Right renal cortex interstitium (tissue), 3 donors: ENCODE results near the gene KIAA1549. TPM values are rescaled to one million over a fixed set of nuclear protein-coding genes. Genes with fewer than 3 reads are reported as not detected.
A peak's percentile ranks its signal among the peaks of the same experiment; 100 is the strongest.

Experiments used
- DNase-seq, 3 donors: peaks; one replicate each; pipeline ENCODE4 v3.0.0-alpha.2; 2013; ENCODE audit warnings: low read depth in 3 of 3, low spot score in 2 of 3
- polyA plus RNA-seq, 3 donors: library from polyadenylated mRNA; unstranded; fragments of 120-200 nt; gene quantifications; one replicate each; pipeline ENCODE4 v1.2.1, GENCODE V29; 2013; ENCODE audit not compliant: insufficient read length in 3 of 3

The KIAA1549 gene
- polyA plus RNA-seq, 3 donors: 11.9 to 13.6 (median 12.4) TPM

DNA sequence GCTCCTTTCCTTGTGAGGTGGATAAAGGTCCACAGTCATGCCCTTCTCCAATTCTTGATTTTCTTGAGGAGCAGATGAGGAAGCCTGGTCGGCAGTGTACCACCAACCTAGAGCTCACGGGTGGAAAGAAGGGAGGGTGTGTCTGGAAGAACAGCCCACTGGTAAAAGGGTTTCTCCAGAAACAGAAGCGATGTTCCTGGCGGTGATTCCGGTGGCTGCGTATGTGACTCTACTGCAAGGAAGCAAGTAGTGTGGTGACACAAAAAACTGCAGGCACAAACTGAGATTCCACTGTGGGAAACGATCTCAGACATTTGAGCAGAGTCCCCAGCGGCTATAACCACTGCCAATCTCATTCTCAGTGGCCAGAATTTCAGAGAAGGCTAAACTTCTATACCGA, 117.3 kb downstream of the KIAA1549 start:
- DNase-seq: no peak

DNA sequence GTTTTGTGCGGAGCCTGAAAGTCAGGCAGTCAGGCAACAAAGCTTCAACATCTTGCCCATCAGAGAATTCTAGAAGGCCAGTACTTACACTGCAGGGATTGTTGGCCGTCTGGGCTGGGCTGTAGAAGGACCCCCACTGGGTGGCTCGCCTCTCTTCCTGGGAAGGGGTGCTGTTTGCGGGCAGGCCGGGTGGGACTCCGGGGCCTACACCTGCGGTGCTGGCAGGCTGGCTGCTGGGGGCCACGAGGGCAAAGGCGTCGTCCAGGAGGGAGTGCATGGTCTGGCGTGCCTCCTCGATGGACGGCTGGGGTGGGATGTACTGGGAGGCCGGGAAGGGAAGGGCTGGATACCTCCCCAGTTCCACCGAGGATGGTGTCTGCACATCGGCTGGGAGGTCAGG, 120.1 kb downstream of the KIAA1549 start:
- no peak for DNase-seq

DNA sequence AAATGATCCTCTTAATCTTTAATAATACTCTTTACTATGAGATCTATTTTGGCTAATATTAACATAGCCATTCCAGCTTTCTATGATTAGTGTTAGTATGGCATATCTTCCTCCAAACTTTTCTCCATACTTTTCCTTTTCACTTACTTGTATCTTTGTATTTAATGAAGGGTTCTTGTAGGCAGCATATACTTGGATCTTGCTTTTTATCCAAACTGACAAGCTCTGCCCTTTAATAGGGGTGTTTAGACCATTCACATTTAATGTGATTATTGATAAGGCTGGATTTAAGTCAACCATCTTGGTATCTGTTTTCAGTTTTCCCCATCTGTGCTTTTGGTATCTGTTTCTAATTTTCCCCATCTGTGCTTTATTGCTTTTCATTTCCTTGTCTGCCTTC, 123.5 kb downstream of the KIAA1549 start:
- no peak for DNase-seq

DNA sequence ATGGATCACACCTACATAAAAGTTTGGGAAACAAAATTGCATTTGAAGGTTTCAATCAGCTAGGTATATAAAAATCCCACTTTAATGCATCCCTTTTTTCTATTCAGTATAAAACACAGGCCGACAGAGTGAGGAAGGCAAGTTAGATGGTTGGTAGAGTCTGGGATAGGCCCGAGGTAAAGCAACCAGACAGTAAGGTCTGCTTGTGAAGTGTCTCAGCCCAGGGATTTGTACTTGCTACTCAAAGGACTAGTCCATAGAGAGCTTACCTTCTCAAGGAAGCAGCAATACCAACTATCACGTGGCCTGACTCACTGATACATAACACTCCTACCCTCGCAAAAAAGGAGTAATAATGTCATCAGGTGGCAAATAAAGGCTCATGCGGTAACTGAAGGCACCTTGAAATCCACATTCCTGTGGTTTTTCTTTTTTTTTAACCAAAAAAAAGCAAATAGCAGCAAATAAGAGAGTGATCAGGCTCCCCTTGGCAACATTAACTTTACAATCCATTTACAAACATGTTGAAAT, 127.0 kb downstream of the KIAA1549 start:
- DNase-seq: no peak

DNA sequence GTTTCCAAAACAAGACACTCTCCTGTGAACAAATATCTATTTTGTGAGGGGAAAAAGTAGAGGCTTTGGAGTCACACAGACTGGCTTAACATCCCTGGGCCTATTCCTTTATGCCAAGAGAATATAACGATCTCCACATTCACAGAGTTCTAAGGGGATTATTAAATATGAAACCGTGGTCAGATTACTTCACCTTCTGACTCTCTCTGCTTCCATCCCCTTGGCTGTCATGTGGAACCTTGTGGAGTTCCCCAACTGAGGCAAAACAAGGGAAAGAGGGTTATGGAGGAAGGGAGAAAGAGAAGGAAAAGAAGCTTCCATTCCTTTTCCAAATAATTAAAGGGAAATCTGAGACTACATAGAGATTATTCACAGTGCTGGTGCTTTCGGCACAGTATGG, 127.7 kb downstream of the KIAA1549 start:
- DNase-seq: no peak

DNA sequence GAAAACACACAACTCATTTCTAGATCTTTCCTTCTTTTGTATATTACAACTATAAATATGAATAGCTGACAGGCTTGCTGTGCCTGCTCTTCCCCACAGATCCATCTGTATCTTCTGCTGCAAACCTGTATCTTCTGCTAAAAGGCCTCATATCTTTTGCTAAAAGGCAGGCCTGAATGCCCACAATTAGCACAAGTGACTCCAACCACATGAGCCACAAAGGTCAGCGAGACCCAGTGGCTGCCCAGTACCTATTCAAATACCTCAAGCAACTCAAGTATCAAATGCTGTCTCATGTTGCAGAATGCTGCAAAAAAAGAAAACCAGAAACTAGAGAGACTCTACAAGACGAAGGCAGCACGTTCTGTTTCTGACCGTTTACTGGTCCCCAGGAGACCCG, 128.7 kb downstream of the KIAA1549 start:
- DNase-seq: no peak

DNA sequence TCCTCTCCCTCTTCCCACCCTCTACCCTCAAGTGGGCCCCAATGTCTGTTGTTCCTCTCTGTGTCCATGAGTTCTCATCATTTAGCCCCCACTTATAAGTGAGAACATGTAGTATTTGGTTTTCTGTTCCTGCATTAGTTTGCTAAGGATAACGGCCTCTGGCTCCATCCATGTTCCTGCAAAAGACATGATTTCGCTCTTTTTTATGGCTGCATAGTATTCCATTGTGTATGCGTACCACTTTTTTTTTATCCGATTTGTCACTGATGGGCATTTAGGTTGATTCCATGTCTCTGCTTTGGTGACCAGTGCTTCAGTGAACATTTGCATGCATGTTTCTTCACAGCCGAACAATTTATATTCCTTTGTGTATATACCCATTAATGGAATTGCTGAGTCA, 131.5 kb downstream of the KIAA1549 start:
- DNase-seq: no peak

DNA sequence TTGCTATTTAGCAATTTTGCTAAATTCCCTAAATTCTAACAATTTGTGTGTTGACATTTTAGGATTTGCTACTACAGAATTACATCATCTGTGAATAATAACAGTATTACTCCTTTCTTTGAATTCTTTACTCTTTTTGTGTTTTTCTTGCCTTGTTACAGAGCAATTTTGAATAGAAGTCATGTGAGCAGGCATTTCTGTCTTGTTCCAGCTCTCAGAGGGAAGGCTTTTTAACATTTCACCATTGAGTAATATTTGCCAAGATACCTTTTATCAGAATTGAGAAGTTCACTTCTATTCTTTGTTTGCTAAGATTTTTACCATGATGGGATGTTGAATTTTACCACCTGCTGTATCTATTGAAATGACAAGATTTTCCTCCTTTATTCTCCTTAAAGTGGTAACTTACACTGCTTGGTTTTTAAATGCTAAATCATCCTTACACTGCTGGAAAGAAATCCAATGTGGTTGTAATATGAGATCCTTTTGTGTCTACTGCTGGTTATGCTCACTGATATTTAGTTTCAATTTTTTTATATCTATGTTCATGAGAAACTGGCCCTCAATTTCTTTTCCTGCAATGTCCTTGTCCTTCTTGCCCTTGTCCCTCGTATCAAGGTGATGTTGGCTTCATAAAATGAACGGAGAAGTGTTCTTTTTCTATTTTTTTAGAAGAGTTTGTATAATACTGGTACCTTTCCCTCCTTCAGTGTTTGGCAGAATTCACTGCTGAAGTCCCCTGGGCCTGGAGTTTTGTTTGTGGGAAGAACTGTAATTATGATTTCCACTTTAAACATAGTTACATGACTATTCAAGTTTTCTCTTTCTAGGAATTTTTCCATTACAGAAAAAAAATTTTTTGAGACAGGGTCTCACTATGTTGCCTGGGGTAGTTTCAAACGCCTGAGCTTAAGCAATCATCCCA, 132.9 kb downstream of the KIAA1549 start:
- no peak for DNase-seq

DNA sequence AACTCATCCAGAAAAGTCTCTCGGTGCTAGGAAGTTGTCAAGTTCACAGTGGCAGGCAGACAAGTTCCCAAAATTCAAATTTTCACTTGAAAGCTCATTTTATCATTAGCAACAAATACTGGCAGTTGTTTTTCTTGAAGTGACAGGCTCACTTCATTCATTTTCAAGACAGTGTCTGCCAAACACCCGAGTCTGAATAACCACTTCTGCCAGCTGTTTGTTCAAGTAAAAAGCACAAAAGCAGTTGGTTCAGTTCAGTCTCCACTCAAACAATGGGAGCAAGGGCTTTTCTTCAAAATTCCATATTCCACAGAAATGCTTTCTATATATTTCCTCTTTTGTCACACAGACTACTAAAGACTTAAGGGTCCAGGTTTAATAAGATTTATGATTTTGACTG, 135.5 kb downstream of the KIAA1549 start:
- DNase-seq: no peak

DNA sequence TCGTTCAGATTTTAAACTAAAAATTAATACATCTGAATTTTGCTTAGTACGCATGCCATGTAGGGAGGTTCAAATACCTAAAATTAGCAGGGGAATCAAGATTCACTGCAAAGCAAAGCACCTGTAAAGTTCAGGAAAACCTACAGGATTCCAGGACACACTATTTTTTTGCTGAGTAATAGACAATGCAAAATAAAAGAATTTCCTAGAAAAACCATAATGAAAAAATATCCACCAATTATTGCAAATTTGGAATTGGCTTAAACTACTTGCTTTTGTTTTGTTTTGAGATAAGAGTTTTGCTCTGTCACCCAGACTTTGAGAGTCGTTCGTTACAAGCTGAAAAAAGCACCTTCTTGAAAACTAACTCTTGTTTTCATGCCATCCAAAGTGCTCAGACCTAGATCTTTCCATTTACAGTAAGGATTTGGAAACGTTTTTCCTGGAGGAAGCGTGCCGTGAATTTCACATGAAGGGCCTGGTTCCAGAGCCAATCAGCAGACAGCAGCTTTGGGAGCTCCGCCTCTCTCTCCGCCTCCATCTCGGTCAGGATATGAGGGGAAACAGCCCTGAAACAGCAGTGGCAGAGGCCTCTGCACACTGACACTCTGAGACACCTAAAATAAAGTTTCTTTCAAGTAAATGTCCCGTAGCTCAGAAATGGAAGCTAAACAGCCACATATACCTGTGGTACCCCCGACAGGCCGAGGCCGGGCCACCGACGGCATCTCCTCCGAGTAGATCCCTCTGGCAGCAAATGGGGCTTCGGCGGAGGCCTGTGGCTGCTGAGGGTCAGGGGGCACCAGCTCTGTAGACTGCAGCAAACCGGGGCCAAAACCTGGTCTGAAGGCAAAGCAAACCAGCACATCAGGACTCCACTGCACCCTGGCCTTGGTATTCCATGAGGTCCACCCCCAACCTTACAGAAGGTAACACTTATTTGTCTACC, 137.3 kb downstream of the KIAA1549 start:
- no peak for DNase-seq

DNA sequence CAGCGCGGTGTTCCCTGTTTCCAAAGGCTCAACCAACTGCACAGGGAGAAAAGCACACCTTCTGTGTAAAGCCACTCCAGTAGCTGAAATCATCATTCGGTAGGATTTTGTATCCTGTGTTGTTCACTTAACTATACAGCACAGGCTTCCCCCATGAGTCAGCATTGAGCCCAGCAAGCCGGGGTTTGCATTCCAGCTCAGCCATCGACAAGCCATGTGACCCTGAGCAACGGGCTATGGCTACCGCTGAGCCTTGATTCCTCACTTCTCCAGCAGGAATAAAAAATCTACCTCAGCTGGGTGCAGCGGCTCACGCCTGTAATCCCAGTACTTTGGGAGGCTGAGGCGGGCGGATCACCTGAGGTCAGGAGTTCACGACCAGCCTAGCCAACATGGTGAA, 139.1 kb downstream of the KIAA1549 start:
- DNase-seq: no peak

DNA sequence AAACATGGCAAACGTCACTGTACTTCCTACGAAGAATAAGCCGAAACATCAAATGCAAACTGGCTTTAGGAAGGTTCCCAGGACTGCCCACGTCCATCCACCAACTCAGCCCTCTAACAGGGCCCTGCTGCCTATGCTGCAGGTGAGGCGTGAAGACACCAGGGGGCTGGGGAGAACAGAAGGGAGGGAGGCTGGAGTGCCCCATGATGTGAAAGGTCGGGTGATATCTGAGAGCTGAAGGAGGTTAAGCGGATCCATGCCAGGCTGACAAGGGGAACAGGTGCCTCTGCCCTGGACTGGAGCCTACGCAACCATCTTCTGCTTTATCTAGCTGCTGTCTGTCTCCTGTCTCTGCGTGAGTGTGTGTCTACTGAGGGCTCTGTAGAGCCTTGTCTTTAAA, 143.0 kb downstream of the KIAA1549 start:
- DNase-seq: no peak

DNA sequence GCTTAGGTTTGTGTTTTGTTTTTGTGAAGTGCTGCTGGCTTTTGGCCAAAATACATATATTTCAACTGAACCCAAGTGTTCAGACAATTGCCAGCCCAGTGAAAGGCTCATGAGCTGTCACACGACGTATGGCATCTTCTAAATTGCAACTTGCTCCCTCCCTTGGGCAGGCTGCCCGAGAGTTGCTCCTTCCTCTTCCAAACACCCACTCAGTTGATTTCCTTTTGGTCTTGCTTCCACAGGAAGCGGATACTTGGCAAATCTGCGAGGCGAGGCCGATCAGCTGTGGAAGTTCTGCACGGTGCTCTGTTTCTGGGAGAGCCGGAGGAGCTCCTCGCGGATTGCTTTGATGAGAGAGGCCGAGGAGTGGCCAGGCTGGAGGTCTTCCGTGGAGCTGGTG, 143.6 kb downstream of the KIAA1549 start:
- peak in 1 of 3 donors; percentile 8 for DNase-seq

DNA sequence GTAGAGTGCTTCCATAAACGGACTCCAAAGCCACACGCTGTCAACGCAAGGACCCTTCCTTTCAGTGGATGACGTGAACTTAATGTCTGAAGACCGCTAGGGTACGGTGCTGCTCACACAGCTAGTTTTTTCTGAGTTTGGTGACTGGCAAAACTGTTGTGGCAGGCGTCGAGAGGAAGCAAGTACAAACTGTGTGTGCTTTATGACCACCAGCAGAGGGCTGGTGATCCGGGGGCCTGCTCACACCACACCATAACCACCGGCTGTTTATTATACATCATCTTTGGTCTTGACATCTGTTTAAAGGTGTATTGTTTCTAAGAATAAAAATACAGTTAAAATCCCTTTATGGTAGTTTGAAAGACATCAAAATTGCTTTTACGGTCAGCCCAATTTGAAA, 146.1 kb downstream of the KIAA1549 start:
- no peak for DNase-seq

DNA sequence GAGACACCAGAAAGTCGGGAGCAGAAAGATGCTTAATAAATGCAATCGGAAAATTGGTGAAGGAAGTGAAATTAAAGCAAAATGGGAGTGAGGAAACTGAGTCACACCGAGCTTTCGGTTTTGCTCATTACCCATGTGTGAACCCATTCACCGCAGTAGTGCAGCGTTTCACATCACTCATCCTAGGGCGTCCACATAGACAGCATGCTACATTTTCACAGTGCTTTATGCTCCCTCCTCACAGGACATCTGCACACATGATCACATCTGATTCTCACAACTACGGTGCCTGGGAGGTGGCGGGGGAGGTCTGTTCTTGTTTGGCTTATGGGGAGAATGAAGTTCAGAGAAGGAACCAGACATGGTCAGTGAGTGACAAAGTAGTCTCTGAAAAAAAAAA, 146.6 kb downstream of the KIAA1549 start:
- no peak for DNase-seq

DNA sequence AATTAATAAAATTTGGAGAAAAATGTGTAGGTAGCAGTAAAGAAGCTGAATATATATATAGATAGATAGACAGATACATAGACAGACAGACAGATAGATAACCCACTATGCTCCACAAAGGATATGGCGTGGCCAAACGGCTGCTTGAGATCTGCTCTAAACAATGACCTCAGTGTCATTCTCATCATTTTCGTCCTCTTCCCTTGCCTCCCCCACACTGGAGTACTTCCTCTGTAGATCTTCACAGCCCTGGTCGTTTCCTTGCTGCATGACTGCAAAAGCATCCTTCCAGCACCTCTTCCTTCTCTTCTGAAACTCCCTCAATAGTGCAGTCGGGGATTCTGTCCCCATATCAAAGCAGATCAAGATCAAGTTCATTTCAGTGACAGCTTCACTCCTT, 147.6 kb downstream of the KIAA1549 start:
- no peak for DNase-seq

DNA sequence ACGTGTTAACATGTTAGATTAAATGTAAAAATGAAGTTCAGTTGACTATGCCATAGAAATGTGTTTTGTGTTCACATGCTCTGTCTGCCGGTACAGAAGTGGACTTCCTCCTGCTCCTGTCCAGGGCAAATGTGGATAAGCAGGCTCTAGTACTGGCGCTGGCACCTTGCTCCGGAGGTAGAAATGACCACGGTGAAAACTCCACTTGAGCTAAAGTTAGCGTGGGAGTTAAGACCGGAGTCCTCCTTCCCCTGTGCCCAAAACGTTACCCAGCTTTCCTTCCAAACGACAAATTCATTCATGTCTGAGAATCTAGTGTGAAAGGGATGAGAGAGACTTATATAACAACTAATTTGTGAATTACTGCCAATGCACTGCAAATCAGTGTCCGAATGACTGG, 148.2 kb downstream of the KIAA1549 start:
- no peak for DNase-seq

DNA sequence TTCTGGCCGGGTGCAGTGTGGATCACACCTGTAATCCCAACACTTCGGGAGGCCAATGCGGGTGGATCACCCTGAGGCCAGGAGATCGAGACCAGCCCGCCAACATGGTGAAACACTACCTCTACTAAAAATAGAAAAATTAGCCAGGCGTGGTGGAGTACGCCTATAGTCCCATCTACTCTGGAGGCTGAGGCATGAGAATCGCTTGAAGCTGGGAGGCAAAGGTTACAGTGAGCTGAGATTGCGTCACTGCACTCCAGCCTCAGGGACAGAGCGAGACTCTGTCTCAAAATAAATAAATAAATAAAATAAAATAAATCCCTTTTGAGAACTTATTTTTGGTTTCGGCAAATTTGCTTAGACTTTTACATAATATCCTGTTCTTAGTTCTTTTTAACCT, 151.9 kb downstream of the KIAA1549 start:
- no peak for DNase-seq

DNA sequence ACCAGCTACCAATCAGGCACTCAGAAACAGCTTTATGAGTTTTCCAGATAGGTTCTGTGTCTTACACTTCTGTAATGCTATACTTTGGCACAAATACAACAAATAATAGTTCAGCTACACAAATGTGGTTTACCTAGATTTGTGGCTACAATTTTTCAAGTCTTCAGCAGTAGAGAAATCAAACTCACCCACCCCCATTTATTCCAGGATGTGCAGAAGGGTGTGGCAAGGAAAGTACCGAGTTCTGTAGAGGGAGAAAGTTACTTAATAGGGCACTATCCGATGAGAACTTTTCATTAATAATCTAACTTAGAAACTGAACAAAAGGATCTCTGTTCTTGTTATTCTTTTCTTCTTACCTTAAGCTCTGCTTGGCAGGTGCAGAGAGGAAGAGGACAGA, 152.9 kb downstream of the KIAA1549 start:
- no peak for DNase-seq

DNA sequence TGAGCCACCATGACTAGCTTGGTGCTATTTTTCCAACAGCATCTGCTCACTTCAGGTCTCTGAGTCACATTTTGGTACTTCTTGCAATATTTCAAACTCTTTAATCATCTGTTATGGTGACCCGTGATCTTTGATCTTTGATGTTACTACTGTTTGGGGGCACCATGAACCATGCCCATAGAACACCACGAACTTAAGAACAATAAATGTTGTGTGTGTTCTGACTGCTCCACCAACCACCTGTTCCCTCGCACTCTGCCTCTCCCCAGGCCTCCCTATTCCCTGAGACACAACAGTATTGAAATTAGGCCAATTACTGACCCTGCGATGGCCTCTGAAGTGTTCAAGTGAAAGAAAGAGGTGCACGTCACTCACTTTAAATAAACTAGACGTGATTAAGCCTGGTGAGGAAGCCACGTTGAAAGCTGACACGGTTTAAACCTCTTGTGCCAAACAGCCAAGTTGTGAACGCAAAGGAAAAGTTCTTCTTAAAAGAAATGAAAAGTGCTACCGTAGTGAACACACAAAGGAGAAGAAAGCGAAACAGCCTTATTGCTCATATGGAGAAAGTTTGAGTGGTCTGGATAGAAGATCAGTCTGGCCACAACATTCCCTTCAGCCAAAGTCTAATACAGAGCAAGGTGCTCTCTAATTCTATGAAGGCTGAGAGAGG, 156.0 kb downstream of the KIAA1549 start:
- no peak for DNase-seq
